SK-N-SH (cell line): ENCODE measurements around the gene SIPA1. TPM values are rescaled to one million over a fixed set of nuclear protein-coding genes. Genes with fewer than 3 reads are reported as not detected.

Experiments used
- CTCF ChIA-PET: fragments of 300-600, 350-600 bp; formaldehyde crosslinking; extraction: SDS; loops from one replicate; lab custom pipeline; 2021; lab: Yijun Ruan, JAX
- POLR2A ChIA-PET: fragments of 350-600 bp; sonication (Branson Sonifier 250); formaldehyde crosslinking; extraction: SDS; loops from one replicate; lab custom pipeline; 2020; ENCODE audit warnings: antibody characterized with exemption, inconsistent platforms; lab: Yijun Ruan, JAX
- DNase-seq: peaks from one replicate; pipeline ENCODE4 v3.0.0; 2012
- H2AFZ ChIP-seq: fragments of 200-600 bp; sonication (generic); 2 replicates; pipeline ENCODE4 v1.8.1; 2016; ENCODE audit warnings: antibody characterized with exemption, mild to moderate bottlenecking, low read depth
- H3F3A ChIP-seq: fragments of 200-600 bp; sonication (generic); replicated peaks from 2 replicates; pipeline ENCODE3; 2016; ENCODE audit warnings: antibody characterized with exemption, mild to moderate bottlenecking; ENCODE audit not compliant: insufficient read depth
- H3K27ac ChIP-seq, 2 experiments: fragments of 200-500 bp in 1 of 2; fragments of 200-600 bp in 1 of 2; sonication (Bioruptor generic) in 1 of 2; sonication (generic), shearing (Covaris generic) in 1 of 2; 2 replicates each; pipeline versions ENCODE4 v1.5.1 to v1.6.1; 2014 to 2016; ENCODE audit warnings: low read depth in 2 of 2, inconsistent platforms in 1 of 2, low read length in 1 of 2, mild to moderate bottlenecking in 1 of 2, mixed read lengths in 1 of 2
- H3K27me3 ChIP-seq: fragments of 200-600 bp; sonication (generic), shearing (Covaris generic); 2 replicates; pipeline ENCODE4 v1.6.1; 2016; ENCODE audit warnings: mixed run types; ENCODE audit not compliant: insufficient read depth
- H3K36me3 ChIP-seq, 2 experiments: fragments of 200-500 bp in 1 of 2; fragments of 200-600 bp in 1 of 2; sonication (Bioruptor generic) in 1 of 2; sonication (generic) in 1 of 2; replicated peaks in 1 of 2; 2 replicates each; pipeline versions ENCODE3 to v1.5.1; 2014 to 2016; ENCODE audit warnings: low read length in 1 of 2, mild to moderate bottlenecking in 1 of 2; ENCODE audit not compliant: insufficient read depth in 2 of 2, control insufficient read depth in 1 of 2
- H3K4me1 ChIP-seq, 2 experiments: fragments of 200-500 bp in 1 of 2; fragments of 200-600 bp in 1 of 2; sonication (Bioruptor generic) in 1 of 2; sonication (generic), shearing (Covaris generic) in 1 of 2; 2 replicates each; pipeline versions ENCODE4 v1.5.1 to v1.6.1; 2014 to 2016; ENCODE audit warnings: low read depth in 1 of 2, low read length in 1 of 2, mixed run types in 1 of 2; ENCODE audit not compliant: insufficient read depth in 2 of 2, control insufficient read depth in 1 of 2
- H3K4me2 ChIP-seq: fragments of 200-600 bp; sonication (generic), shearing (Covaris generic); 2 replicates; pipeline ENCODE4 v1.6.1; 2017; ENCODE audit warnings: mixed run types
- H3K4me3 ChIP-seq, 2 experiments: fragments of 200-500 bp in 1 of 2; fragments of 200-600 bp in 1 of 2; sonication (Bioruptor generic) in 1 of 2; sonication (generic), shearing (Covaris generic) in 1 of 2; 2 replicates each; pipeline versions ENCODE4 v1.5.1 to v1.8.1; 2014 to 2016; ENCODE audit warnings: low read depth in 2 of 2, inconsistent platforms in 1 of 2, low read length in 1 of 2, mild to moderate bottlenecking in 1 of 2, mixed read lengths in 1 of 2, moderate library complexity in 1 of 2
- H3K79me2 ChIP-seq: fragments of 200-600 bp; sonication (generic); 2 replicates; pipeline ENCODE4 v1.8.1; 2017; ENCODE audit warnings: mild to moderate bottlenecking; ENCODE audit not compliant: insufficient read depth
- H3K9ac ChIP-seq: fragments of 200-600 bp; sonication (generic); 2 replicates; pipeline ENCODE4 v1.6.1; 2017; ENCODE audit warnings: mixed run types
- H3K9me2 ChIP-seq: fragments of 200-600 bp; sonication (generic); 2 replicates; pipeline ENCODE4 v1.6.1; 2017; ENCODE audit warnings: mixed run types
- H3K9me3 ChIP-seq: fragments of 200-600 bp; sonication (generic); 2 replicates; pipeline ENCODE4 v1.6.1; 2017; ENCODE audit warnings: mixed run types, mild to moderate bottlenecking, moderate library complexity
- H4K20me1 ChIP-seq: fragments of 200-600 bp; sonication (generic); 2 replicates; pipeline ENCODE4 v1.6.1; 2017; ENCODE audit warnings: mild to moderate bottlenecking, mixed run types; ENCODE audit not compliant: insufficient read depth
- EP300 ChIP-seq, 2 experiments: IDR thresholded peaks; 2 replicates each; pipeline versions ENCODE4 v1.4.0 to v1.6.1; 2012; ENCODE audit warnings: borderline replicate concordance in 1 of 2, low read depth in 1 of 2, low read length in 1 of 2
- FOSL2 ChIP-seq: IDR thresholded peaks from 2 replicates; pipeline ENCODE4 v1.4.0; 2012; ENCODE audit warnings: low read depth, mild to moderate bottlenecking, moderate library complexity, borderline replicate concordance
- FOXJ3 ChIP-seq: sonication (generic); formaldehyde crosslinking; IDR thresholded peaks from 2 replicates; pipeline ENCODE4 v1.5.1; 2020; ENCODE audit warnings: mild to moderate bottlenecking, missing genetic modification reagents
- FOXM1 ChIP-seq: IDR thresholded peaks from 2 replicates; pipeline ENCODE4 v1.4.0; 2012; ENCODE audit warnings: low read depth, mild to moderate bottlenecking
- NRF1 ChIP-seq: IDR thresholded peaks from 2 replicates; pipeline ENCODE4 v1.6.1; 2012; ENCODE audit warnings: low read depth, mild to moderate bottlenecking, low read length
- RCOR1 ChIP-seq: fragments of 150-350 bp; IDR thresholded peaks from 2 replicates; pipeline ENCODE4 v1.6.1; 2017; ENCODE audit warnings: antibody characterized with exemption, low read length
- RXRA ChIP-seq: IDR thresholded peaks from 2 replicates; pipeline ENCODE4 v1.4.0; 2012; ENCODE audit warnings: low read depth, mild to moderate bottlenecking, borderline replicate concordance
- SMC3 ChIP-seq: IDR thresholded peaks from 2 replicates; pipeline ENCODE4 v1.6.1; 2012; ENCODE audit warnings: low read depth, low read length, improper control_type of control experiment
- WGBS: methylation state at CpG from one replicate; pipeline ENCODE4 v1.1.6; 2017; ENCODE audit warnings: low lambda C conversion rate; 5-methylcytosine and 5-hydroxymethylcytosine counted together
- polyA plus RNA-seq, 3 experiments: library from polyadenylated mRNA; depleted of rRNA; stranded (reverse); fragments of >200 nt; gene quantifications; 2 replicates each; pipeline ENCODE4 v1.2.3, GENCODE V29; 2012
- TF ChIP-seq, protein P1 (sequence below): IDR thresholded peaks from 2 replicates; pipeline ENCODE4 v1.4.0; 2012; ENCODE audit warnings: low read depth
- TF ChIP-seq, protein P2 (sequence below): fragments of 150-350 bp; IDR thresholded peaks from 2 replicates; pipeline ENCODE4 v1.6.1; 2016; ENCODE audit warnings: mild to moderate bottlenecking, low read depth, low read length
- TF ChIP-seq, protein P3 (sequence below): fragments of 200-600 bp; sonication (generic); IDR thresholded peaks from 2 replicates; pipeline ENCODE4 v1.6.1; 2017; ENCODE audit warnings: antibody characterized with exemption, mild to moderate bottlenecking, moderate library complexity
- TF ChIP-seq, protein P4 (sequence below): IDR thresholded peaks from 2 replicates; pipeline ENCODE4 v1.4.0; 2012; ENCODE audit warnings: low read depth, borderline replicate concordance
- TF ChIP-seq, protein P5 (sequence below): IDR thresholded peaks from 2 replicates; pipeline ENCODE4 v1.4.0; 2012; ENCODE audit warnings: low read depth, borderline replicate concordance

SIPA1 gene
- polyA plus RNA-seq, 1 of the 3 experiments (the other 2 are of a cell fraction): 18.7 TPM

DNA sequence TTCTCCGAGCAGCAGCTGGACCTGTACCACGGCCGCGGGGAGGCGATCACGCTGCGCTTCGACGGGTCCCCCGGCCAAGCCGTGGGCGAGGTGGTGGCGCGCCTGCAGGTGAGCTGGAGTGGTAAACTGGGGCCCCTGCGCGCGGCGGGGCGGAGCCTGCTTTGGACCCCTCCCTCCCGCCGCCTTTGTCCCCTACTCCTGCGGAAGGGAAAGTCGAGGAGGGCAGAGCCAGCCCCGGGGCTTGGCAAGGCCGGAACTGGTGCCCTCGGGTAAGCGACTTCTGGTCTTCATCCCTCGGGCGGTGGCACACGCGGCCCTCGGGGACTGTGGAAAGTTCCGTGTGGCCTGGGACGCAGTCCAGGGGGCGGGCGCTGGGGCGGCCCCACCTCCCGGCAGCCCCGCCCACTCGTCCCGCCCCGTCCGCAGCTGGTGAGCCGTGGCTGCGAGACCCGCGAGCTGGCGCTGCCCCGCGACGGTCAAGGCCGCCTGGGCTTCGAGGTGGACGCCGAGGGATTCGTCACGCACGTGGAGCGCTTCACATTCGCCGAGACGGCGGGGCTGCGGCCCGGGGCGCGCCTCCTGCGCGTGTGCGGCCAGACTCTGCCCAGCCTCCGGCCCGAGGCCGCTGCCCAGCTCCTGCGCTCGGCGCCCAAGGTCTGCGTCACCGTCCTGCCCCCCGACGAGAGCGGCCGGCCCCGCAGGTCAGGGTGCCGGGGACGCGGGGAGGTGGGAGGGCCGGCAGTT lies 9.2 kb downstream of the SIPA1 start:
- TF ChIP-seq, protein P1, sequence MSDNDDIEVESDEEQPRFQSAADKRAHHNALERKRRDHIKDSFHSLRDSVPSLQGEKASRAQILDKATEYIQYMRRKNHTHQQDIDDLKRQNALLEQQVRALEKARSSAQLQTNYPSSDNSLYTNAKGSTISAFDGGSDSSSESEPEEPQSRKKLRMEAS: peak; percentile 60; the same call in 1 of the 2 replicates
- TF ChIP-seq FOSL2 (no peak), SMC3 (no peak), EP300 (IDR thresholded peaks at IDR 0.05; ENCODE audit: borderline replicate concordance in 1 of 2, low read depth in 1 of 2, low read length in 1 of 2) (no peak), NRF1 (peak; percentile 36; the same call in 1 of the 2 replicates), RXRA (no peak), FOXJ3 (no peak), FOXM1 (no peak), RCOR1 (no peak)
- TF ChIP-seq, protein P2, sequence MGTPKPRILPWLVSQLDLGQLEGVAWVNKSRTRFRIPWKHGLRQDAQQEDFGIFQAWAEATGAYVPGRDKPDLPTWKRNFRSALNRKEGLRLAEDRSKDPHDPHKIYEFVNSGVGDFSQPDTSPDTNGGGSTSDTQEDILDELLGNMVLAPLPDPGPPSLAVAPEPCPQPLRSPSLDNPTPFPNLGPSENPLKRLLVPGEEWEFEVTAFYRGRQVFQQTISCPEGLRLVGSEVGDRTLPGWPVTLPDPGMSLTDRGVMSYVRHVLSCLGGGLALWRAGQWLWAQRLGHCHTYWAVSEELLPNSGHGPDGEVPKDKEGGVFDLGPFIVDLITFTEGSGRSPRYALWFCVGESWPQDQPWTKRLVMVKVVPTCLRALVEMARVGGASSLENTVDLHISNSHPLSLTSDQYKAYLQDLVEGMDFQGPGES: no peak
- TF ChIP-seq, protein P3, sequence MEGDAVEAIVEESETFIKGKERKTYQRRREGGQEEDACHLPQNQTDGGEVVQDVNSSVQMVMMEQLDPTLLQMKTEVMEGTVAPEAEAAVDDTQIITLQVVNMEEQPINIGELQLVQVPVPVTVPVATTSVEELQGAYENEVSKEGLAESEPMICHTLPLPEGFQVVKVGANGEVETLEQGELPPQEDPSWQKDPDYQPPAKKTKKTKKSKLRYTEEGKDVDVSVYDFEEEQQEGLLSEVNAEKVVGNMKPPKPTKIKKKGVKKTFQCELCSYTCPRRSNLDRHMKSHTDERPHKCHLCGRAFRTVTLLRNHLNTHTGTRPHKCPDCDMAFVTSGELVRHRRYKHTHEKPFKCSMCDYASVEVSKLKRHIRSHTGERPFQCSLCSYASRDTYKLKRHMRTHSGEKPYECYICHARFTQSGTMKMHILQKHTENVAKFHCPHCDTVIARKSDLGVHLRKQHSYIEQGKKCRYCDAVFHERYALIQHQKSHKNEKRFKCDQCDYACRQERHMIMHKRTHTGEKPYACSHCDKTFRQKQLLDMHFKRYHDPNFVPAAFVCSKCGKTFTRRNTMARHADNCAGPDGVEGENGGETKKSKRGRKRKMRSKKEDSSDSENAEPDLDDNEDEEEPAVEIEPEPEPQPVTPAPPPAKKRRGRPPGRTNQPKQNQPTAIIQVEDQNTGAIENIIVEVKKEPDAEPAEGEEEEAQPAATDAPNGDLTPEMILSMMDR: 0 out of 2 replicates have a peak, but pooled peaks have one; percentile 6
- TF ChIP-seq, protein P4, sequence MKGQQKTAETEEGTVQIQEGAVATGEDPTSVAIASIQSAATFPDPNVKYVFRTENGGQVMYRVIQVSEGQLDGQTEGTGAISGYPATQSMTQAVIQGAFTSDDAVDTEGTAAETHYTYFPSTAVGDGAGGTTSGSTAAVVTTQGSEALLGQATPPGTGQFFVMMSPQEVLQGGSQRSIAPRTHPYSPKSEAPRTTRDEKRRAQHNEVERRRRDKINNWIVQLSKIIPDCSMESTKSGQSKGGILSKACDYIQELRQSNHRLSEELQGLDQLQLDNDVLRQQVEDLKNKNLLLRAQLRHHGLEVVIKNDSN: no peak
- TF ChIP-seq, protein P5, sequence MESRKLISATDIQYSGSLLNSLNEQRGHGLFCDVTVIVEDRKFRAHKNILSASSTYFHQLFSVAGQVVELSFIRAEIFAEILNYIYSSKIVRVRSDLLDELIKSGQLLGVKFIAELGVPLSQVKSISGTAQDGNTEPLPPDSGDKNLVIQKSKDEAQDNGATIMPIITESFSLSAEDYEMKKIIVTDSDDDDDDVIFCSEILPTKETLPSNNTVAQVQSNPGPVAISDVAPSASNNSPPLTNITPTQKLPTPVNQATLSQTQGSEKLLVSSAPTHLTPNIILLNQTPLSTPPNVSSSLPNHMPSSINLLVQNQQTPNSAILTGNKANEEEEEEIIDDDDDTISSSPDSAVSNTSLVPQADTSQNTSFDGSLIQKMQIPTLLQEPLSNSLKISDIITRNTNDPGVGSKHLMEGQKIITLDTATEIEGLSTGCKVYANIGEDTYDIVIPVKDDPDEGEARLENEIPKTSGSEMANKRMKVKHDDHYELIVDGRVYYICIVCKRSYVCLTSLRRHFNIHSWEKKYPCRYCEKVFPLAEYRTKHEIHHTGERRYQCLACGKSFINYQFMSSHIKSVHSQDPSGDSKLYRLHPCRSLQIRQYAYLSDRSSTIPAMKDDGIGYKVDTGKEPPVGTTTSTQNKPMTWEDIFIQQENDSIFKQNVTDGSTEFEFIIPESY: no peak
- ChIA-PET CTCF (interaction anchor here (0.6 to 4.3 kb wide), 4 partner anchors 9 to 203 kb away, joined by 3 to 17 read pairs (median 5); partner anchors contain the start of gene SIPA1), POLR2A (interaction anchor here (1.1 to 1.2 kb wide), 2 partner anchors 9 to 14 kb away, joined by 3 read pairs; partner anchors contain the start of gene SIPA1)
- H3K9ac ChIP-seq: no peak overlapping the region
- no peak overlapping the region for H3K4me2 ChIP-seq
- no peak overlapping the region; a peak in 1 of 4 replicates for H3K27ac ChIP-seq
- WGBS: 52% methylated on average over 29 of the region's 87 CpGs
- H2AFZ ChIP-seq: no peak overlapping the region
- H3K4me1 ChIP-seq: peaks cover 2 to 10% of the 10 kb centered on the region in 2 experiments; a peak in 2 of 4 replicates
- no peaks in the 10 kb centered on the region for H3K9me2 ChIP-seq
- DNase-seq: peak; percentile 94
- H3K4me3 ChIP-seq: peak overlapping the region; percentile 19 to 39; a peak in 2 of 4 replicates
- H3K27me3 ChIP-seq: no peaks in the 10 kb centered on the region
- H3K36me3 ChIP-seq: peaks cover 8 to 10% of the 10 kb centered on the region in 2 experiments
- peaks cover 26% of the 10 kb centered on the region for H3F3A ChIP-seq
- H3K9me3 ChIP-seq: no peaks in the 10 kb centered on the region
- H4K20me1 ChIP-seq: no peaks in the 10 kb centered on the region
- H3K79me2 ChIP-seq: no peaks in the 10 kb centered on the region
